NCI-H446 (cell line): ENCODE results near the gene CDH20.
"Not testable (repeated sequence)": the region's sequence is repeated elsewhere in the genome, so short reads cannot be mapped to it uniquely, and the experiment has no call there.

Source experiments
- DNase-seq, 2 experiments: peaks; one replicate each; lab custom pipeline; 2025; lab: John Stamatoyannopoulos, UW

Gene CDH20

GRCh38 chr18:61348230-61348629, 15.0 kb downstream of the CDH20 start:
- DNase-seq, result no peak

GRCh38 chr18:61350578-61350977, 17.3 kb downstream of the CDH20 start:
- no peak for DNase-seq

GRCh38 chr18:61352059-61352458, 18.8 kb downstream of the CDH20 start:
- no peak for DNase-seq

DNA sequence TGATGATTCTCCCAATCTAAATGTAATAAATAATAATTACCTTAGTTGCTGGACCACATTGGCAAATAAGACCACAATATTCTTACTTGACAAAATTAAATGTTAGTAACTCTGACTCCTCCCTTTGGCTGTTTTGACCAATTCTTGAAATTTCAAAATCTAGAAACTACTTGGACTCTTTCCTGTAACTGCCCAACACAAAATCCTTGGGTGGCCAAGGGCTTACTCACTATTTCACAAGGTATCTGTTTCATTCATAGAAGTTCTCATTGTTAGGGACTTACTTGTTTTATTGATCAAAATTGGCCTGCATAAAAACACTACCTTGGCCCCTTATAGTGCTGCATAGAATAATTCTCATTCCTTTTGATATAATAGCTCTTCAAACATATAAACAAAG, 19.4 kb downstream of the CDH20 start:
- no peak for DNase-seq

- no peak for DNase-seq
Measured at GRCh38 chr18:61360404-61361383, 27.5 kb downstream of the CDH20 start.

DNA sequence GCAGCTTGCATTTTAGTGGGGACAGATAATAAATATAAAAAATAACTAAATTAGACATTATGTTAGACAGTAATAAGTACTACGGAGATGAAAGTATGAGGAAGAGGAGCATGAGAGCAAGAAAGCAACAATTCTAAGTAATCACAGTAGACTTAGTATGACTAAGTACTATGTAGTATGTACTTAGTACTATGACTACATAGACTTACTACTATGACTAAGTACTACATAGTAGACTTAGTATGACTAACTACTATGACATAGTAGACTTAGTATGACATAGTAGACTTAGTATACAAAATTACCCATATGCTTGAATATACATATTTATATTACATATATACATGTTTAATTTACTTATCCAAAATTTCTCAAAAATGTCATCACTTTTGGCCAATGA, 29.3 kb downstream of the CDH20 start:
- DNase-seq, result no peak

DNA sequence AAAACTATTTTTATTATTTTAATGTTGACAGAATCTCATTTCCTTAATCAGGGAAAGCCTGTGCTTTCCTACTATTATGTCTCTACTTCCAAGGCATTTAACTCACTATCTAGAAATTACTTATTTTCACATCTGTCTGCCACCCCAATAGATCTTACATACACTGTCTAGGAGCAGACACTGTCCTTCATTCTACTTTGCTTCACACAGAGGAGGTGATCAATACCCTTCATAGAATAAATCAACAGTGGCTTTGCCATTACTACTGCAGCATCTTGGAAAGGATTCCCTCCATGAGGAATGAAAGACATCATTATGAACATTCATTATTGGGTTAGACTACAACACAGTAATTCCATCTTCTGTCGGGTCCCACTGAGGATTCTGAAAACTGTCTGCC, 31.7 kb downstream of the CDH20 start:
- no peak for DNase-seq

- no peak for DNase-seq
Measured at GRCh38 chr18:61368001-61368400, 34.8 kb downstream of the CDH20 start.

DNA sequence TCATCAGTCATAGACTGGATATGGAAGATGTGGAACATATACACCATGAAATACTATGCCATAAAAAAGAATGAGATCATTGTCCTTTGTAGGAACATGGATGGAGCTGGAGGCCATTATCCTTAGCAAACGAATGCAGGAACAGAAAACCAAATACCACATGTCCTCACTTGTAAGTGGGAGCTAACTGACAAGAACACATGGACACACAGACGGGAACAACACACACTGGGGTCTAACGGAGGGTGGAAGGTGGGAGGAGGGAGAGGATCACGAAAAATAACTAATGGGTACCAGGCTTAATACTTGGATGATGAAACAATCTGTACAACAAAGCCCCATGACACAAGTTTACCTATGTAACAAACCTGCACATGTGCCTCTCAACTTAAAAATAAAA, 36.4 kb downstream of the CDH20 start:
- not testable (repeated sequence) for DNase-seq

- no peak for DNase-seq
Measured at GRCh38 chr18:61371111-61371510, 37.9 kb downstream of the CDH20 start.

GRCh38 chr18:61379827-61380226, 46.6 kb downstream of the CDH20 start:
- DNase-seq, result no peak

DNA sequence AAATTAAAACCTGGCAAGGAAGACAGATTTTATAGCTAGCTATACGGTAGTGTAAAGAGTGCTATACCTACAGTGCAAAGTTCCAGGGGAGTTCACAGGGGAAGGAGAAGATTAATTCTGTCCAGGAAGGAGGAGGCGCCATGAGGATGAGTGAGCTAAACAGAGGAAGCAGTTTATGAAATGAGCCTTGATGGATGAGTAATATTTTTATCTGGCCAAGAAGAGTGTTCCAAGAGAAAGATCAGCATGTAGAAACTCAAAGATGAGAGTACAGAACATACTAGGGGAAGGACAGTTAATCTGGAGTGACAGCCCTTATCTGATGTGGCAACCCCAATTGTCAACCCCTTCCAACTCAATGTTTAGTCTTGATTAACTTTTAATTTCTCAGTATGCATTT, 54.8 kb downstream of the CDH20 start:
- no peak for DNase-seq

DNA sequence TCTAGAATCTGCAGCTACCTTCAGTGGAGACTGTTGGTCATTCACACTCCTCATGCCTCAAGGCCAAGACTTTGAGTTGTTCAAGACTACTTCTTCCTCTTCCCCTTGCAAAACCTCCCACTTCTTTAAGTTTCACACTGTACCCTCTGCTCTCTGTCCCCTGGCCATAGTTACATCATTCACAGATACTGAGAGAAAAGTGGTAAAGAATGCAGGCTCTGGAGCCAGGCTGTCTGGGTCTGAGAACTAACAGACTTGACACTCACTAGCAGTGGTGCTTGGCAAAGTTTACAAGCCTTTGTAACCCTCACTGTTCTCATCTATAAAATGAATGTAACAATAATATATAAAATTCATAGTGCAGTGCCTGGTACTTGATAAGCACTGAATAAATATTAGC, 61.8 kb downstream of the CDH20 start:
- no peak for DNase-seq

- DNase-seq, result no peak
Measured at GRCh38 chr18:61397222-61397621, 64.0 kb downstream of the CDH20 start.

- DNase-seq, result no peak
Measured at GRCh38 chr18:61398961-61399705, 65.9 kb downstream of the CDH20 start.

DNA sequence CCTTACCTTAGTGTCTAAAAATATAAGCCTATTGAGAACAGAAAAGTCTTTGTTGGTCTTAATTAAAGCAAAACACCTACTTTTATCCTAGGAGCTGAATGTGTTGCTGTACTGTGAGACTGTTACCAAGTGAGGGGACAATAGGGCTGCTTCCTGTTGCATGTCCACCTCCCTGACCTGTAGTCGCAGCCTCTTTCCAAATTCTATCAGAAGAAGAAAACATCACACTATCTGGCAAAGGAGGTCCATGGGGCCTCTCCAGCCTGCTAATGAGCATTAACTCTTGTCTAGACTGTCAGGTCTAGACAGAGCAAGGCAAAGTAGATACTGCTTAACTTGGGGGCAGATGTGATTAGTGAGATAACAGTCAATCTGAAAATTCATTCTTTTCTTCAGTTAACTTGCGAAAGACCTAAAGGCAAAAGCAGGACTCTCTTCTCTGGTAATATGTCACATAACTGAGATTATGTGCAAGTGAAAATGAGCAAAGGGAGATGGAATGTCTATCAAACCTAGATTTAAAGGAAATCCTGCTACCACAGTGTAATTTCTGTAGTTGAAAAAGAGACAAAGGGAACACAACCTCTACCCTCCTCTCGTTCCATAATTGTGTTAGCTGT, 66.9 kb downstream of the CDH20 start:
- DNase-seq, result no peak

- no peak for DNase-seq
Measured at GRCh38 chr18:61400716-61401115, 67.5 kb downstream of the CDH20 start.

DNA sequence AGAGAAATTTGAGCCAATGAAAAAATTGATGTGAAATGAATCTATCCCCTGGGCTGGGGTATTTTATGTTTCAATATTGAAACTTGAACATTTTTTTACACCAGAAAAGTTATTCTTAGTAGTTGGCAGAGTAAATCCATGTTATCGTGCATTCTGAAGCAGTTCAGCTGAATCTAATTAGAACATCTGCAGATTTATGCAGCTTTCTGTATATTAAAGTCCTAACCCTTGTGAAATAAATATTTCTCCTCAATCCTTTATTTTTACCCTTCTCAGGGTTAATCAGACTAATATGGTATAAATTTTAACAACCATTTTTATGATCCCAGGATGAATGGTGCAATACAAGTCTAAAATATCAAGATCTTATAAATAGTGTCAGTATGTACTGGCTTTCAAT, 69.5 kb downstream of the CDH20 start:
- DNase-seq, result no peak

GRCh38 chr18:61413396-61413795, 80.2 kb downstream of the CDH20 start:
- DNase-seq, result no peak

- DNase-seq, result no peak
Measured at GRCh38 chr18:61414086-61414485, 80.9 kb downstream of the CDH20 start.

DNA sequence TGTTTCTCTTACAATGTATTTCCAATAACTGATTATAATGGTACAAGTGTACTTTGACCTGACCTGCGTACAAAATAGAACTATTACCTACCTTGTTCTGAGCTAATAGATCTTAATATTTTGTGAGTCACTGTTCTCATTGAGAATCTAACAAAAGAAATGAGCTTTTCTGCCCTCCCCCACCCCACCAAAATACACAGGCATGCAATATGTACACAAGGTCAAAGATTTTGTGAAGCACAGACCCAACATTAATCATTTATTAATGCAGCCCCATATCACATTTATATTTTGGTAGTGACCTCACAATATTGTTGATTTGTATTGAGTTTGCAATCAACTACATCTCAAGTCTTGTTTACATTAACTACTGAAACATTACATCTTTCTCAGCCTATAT, 86.5 kb downstream of the CDH20 start:
- no peak for DNase-seq

- no peak for DNase-seq
Measured at GRCh38 chr18:61420218-61420885, 87.1 kb downstream of the CDH20 start.
